MM.1S (cell line): ENCODE results near the gene TFEB.

Source experiments
- DNase-seq: peaks from one replicate; pipeline ENCODE4 v3.0.0-alpha.2; 2015
- H2AFZ ChIP-seq: fragments of 300-600 bp; sonication (generic); 2 replicates; pipeline ENCODE4 v1.6.0; 2016; ENCODE audit warnings: antibody characterized with exemption, low read length
- H3F3A ChIP-seq: fragments of 300-600 bp; sonication (generic); 2 replicates; pipeline ENCODE4 v1.6.1; 2016; ENCODE audit warnings: mild to moderate bottlenecking, antibody characterized with exemption, low read length, moderate library complexity, mixed read lengths; ENCODE audit not compliant: insufficient read depth
- H3K27ac ChIP-seq: fragments of 300-600 bp; sonication (generic); 2 replicates; pipeline ENCODE4 v1.5.1; 2016; ENCODE audit warnings: mild to moderate bottlenecking, low read length
- H3K27me3 ChIP-seq: fragments of 300-600 bp; sonication (generic); replicated peaks from 2 replicates; pipeline ENCODE4 v1.6.0; 2016; ENCODE audit warnings: low read length; ENCODE audit not compliant: insufficient read depth
- H3K36me3 ChIP-seq: fragments of 300-600 bp; sonication (generic); replicated peaks from 2 replicates; pipeline ENCODE4 v1.6.1; 2016; ENCODE audit warnings: mild to moderate bottlenecking, low read length, mixed read lengths; ENCODE audit not compliant: insufficient read depth
- H3K4me1 ChIP-seq: fragments of 300-600 bp; sonication (generic); 2 replicates; pipeline ENCODE4 v1.6.1; 2016; ENCODE audit warnings: low read length, mixed read lengths
- H3K4me2 ChIP-seq: fragments of 300-600 bp; sonication (generic); 2 replicates; pipeline ENCODE4 v1.6.0; 2016; ENCODE audit warnings: low read depth, low read length
- H3K4me3 ChIP-seq: fragments of 300-600 bp; sonication (generic); 2 replicates; pipeline ENCODE4 v1.5.1; 2016; ENCODE audit warnings: low read length, mixed read lengths
- H3K79me2 ChIP-seq: fragments of 300-600 bp; sonication (generic); 2 replicates; pipeline ENCODE4 v1.6.1; 2016; ENCODE audit warnings: mixed run types, low read length, mixed read lengths
- H3K9ac ChIP-seq: fragments of 300-600 bp; sonication (generic); 2 replicates; pipeline ENCODE4 v1.6.1; 2016; ENCODE audit warnings: low read length, mixed read lengths
- H3K9me2 ChIP-seq: fragments of 300-600 bp; sonication (generic); replicated peaks from 2 replicates; pipeline ENCODE4 v1.6.1; 2016; ENCODE audit warnings: mild to moderate bottlenecking, low read length, mixed read lengths; ENCODE audit not compliant: insufficient read depth
- H3K9me3 ChIP-seq: fragments of 300-600 bp; sonication (generic); replicated peaks from 2 replicates; pipeline ENCODE4 v1.6.1; 2016; ENCODE audit warnings: mild to moderate bottlenecking, low read length, mixed read lengths; ENCODE audit not compliant: insufficient read depth
- H4K20me1 ChIP-seq: fragments of 300-600 bp; sonication (generic); 2 replicates; pipeline ENCODE4 v1.6.1; 2016; ENCODE audit warnings: mild to moderate bottlenecking, low read length, moderate library complexity, mixed read lengths; ENCODE audit not compliant: insufficient read depth
- CTCF ChIP-seq: fragments of 300-600 bp; sonication (generic); IDR thresholded peaks from 2 replicates; pipeline ENCODE4 v1.5.1; 2016; ENCODE audit warnings: antibody characterized with exemption, low read length, mixed read lengths
- EZH2 ChIP-seq: fragments of 300-600 bp; sonication (generic); optimal IDR thresholded peaks from 2 replicates; pipeline ENCODE3; 2017; ENCODE audit warnings: low read depth, mild to moderate bottlenecking, antibody characterized with exemption, low read length, mixed read lengths
- EZH2phosphoT487 ChIP-seq: fragments of 300-600 bp; sonication (generic); IDR thresholded peaks from 2 replicates; pipeline ENCODE4 v1.6.1; 2018; ENCODE audit warnings: antibody characterized with exemption, low read length

The TFEB gene

GRCh38 chr6:41644297-41644879 is 91.0 kb downstream of the TFEB start:
- Histone ChIP-seq H3K27me3 (peaks cover 95% of the 10 kb centered on the region), H3K27ac (no peak overlapping the region), H3F3A (no peaks in the 10 kb centered on the region), H3K4me1 (no peaks in the 10 kb centered on the region), H3K9me2 (no peaks in the 10 kb centered on the region), H3K9ac (no peak overlapping the region), H3K79me2 (no peaks in the 10 kb centered on the region), H3K36me3 (no peaks in the 10 kb centered on the region), H3K4me2 (no peak overlapping the region), H2AFZ (no peak overlapping the region), H3K9me3 (no peaks in the 10 kb centered on the region), H3K4me3 (no peak overlapping the region), H4K20me1 (no peaks in the 10 kb centered on the region)
- no peak for DNase-seq
- TF ChIP-seq EZH2 (no peak), CTCF (no peak), EZH2phosphoT487 (no peak)

- Histone ChIP-seq H2AFZ (no peak overlapping the region), H3K9me3 (no peaks in the 10 kb centered on the region), H3K79me2 (no peaks in the 10 kb centered on the region), H3K9ac (no peak overlapping the region), H3K36me3 (no peaks in the 10 kb centered on the region), H3K4me3 (no peak overlapping the region), H3K27ac (no peak overlapping the region), H4K20me1 (no peaks in the 10 kb centered on the region), H3F3A (no peaks in the 10 kb centered on the region), H3K4me2 (no peak overlapping the region), H3K27me3 (peaks cover 96% of the 10 kb centered on the region), H3K9me2 (no peaks in the 10 kb centered on the region), H3K4me1 (no peaks in the 10 kb centered on the region)
- DNase-seq: no peak
- no peak for TF ChIP-seq EZH2
These were observed 91.5 kb downstream of the TFEB start for GRCh38 chr6:41643899-41644269.

- TF ChIP-seq EZH2: no peak
- TF ChIP-seq CTCF: no peak
- Histone ChIP-seq H3K27me3 (peaks cover 97% of the 10 kb centered on the region), H3K79me2 (no peaks in the 10 kb centered on the region), H3K4me3 (no peak overlapping the region), H3K27ac (no peak overlapping the region), H3K9me2 (no peaks in the 10 kb centered on the region), H4K20me1 (no peaks in the 10 kb centered on the region), H3K4me1 (no peaks in the 10 kb centered on the region), H3K36me3 (no peaks in the 10 kb centered on the region), H3K4me2 (no peak overlapping the region), H3K9me3 (no peaks in the 10 kb centered on the region), H2AFZ (no peak overlapping the region), H3F3A (no peaks in the 10 kb centered on the region), H3K9ac (no peak overlapping the region)
- no peak for DNase-seq
These were observed 92.2 kb downstream of the TFEB start for GRCh38 chr6:41642960-41643898.
